ENCODE measurements around the gene PNRC2.

PNRC2 gene

GRCh38 chr1:23964235-23964668 lies 4.6 kb downstream of the PNRC2 start:
- TF ChIP-seq ZNF384 (IDR thresholded peaks at IDR 0.05) (no peak), ARNT (IDR thresholded peaks at IDR 0.05) (no peak), LEF1 (IDR thresholded peaks at IDR 0.05; ENCODE audit: borderline replicate concordance) (no peak), BHLHE40 (IDR thresholded peaks at IDR 0.05; ENCODE audit: borderline replicate concordance) (no peak)
- ChIA-PET POLR2A (interaction anchor here (0.6 to 2.4 kb wide), 6 partner anchors 8 to 79 kb away, joined by 3 to 14 read pairs (median 5); partner anchors contain the start of gene SRSF10), CTCF (interaction anchor here (0.6 to 1.1 kb wide), 2 partner anchors 40 to 77 kb away, joined by 3 to 8 read pairs; no protein-coding TSS in a partner anchor)
- DNase-seq (ENCODE audit: extremely low spot score), result no peak

- TF ChIP-seq ELF4 (IDR thresholded peaks at IDR 0.05) (no peak), L3MBTL2 (conservative IDR thresholded peaks at IDR 0.05) (no peak), CTBP1 (IDR thresholded peaks at IDR 0.05; ENCODE audit: borderline replicate concordance) (no peak), SUZ12 (IDR thresholded peaks at IDR 0.05) (no peak), FOXA1 (IDR thresholded peaks at IDR 0.05) (no peak), SP1 (IDR thresholded peaks at IDR 0.05) (no peak), HDGF (IDR thresholded peaks at IDR 0.05; ENCODE audit: borderline replicate concordance) (no peak), FOXK2 (IDR thresholded peaks at IDR 0.05) (no peak), PKNOX1 (IDR thresholded peaks at IDR 0.05) (no peak), BHLHE40 (IDR thresholded peaks at IDR 0.05; ENCODE audit: borderline replicate concordance) (no peak), FOXM1 (IDR thresholded peaks at IDR 0.05; ENCODE audit: borderline replicate concordance) (no peak), TARDBP (IDR thresholded peaks at IDR 0.05) (no peak), ZNF384 (IDR thresholded peaks at IDR 0.05) (no peak), NFRKB (IDR thresholded peaks at IDR 0.05) (no peak), LEF1 (IDR thresholded peaks at IDR 0.05; ENCODE audit: borderline replicate concordance) (no peak), ARNT (IDR thresholded peaks at IDR 0.05) (no peak)
- no peak for DNase-seq (ENCODE audit: extremely low spot score)
- POLR2A ChIA-PET, result interaction anchor here (2.4 kb wide), 1 partner anchor 15 kb away, joined by 14 read pairs; the partner anchor contains the start of gene SRSF10
- CTCF ChIA-PET, result interaction anchor here (0.6 to 1.1 kb wide), 2 partner anchors 39 to 77 kb away, joined by 3 to 8 read pairs; no protein-coding TSS in a partner anchor
Observed at GRCh38 chr1:23964790-23965740, 5.4 kb downstream of the PNRC2 start.

GRCh38 chr1:23966973-23967493 lies 7.4 kb downstream of the PNRC2 start:
- DNase-seq (ENCODE audit: extremely low spot score), result no peak
- ChIA-PET POLR2A (interaction anchor here (2.0 kb wide), 1 partner anchor 13 kb away, joined by 8 read pairs; the partner anchor contains the start of gene SRSF10), CTCF (interaction anchor here (0.6 kb wide), 1 partner anchor 425 kb away, joined by 4 read pairs; no protein-coding TSS in a partner anchor)
- TF ChIP-seq FOXA1 (IDR thresholded peaks at IDR 0.05) (no peak), HDGF (IDR thresholded peaks at IDR 0.05; ENCODE audit: borderline replicate concordance) (no peak), L3MBTL2 (conservative IDR thresholded peaks at IDR 0.05) (no peak), ZNF384 (IDR thresholded peaks at IDR 0.05) (no peak), LEF1 (IDR thresholded peaks at IDR 0.05; ENCODE audit: borderline replicate concordance) (no peak), CTBP1 (IDR thresholded peaks at IDR 0.05; ENCODE audit: borderline replicate concordance) (no peak), SUZ12 (IDR thresholded peaks at IDR 0.05) (no peak), NFRKB (IDR thresholded peaks at IDR 0.05) (no peak), PKNOX1 (IDR thresholded peaks at IDR 0.05) (no peak), ARNT (IDR thresholded peaks at IDR 0.05) (no peak), FOXM1 (IDR thresholded peaks at IDR 0.05; ENCODE audit: borderline replicate concordance) (no peak), FOXK2 (IDR thresholded peaks at IDR 0.05) (no peak), TARDBP (IDR thresholded peaks at IDR 0.05) (no peak), ELF4 (IDR thresholded peaks at IDR 0.05) (no peak), BHLHE40 (IDR thresholded peaks at IDR 0.05; ENCODE audit: borderline replicate concordance) (no peak), SP1 (IDR thresholded peaks at IDR 0.05) (no peak)

GRCh38 chr1:23967871-23968270 lies 8.2 kb downstream of the PNRC2 start:
- ChIA-PET CTCF (interaction anchor here (0.6 kb wide), 1 partner anchor 424 kb away, joined by 4 read pairs; no protein-coding TSS in a partner anchor), POLR2A (interaction anchor here (0.8 to 2.0 kb wide), 3 partner anchors 8 to 59 kb away, joined by 3 to 8 read pairs (median 5); partner anchors contain the start of genes PNRC2 and SRSF10)
- TF ChIP-seq ARNT (IDR thresholded peaks at IDR 0.05) (no peak), LEF1 (IDR thresholded peaks at IDR 0.05; ENCODE audit: borderline replicate concordance) (no peak), FOXM1 (IDR thresholded peaks at IDR 0.05; ENCODE audit: borderline replicate concordance) (no peak), ELF4 (IDR thresholded peaks at IDR 0.05) (no peak), SP1 (IDR thresholded peaks at IDR 0.05) (no peak), TARDBP (IDR thresholded peaks at IDR 0.05) (no peak), HDGF (IDR thresholded peaks at IDR 0.05; ENCODE audit: borderline replicate concordance) (no peak), PKNOX1 (IDR thresholded peaks at IDR 0.05) (no peak), SUZ12 (IDR thresholded peaks at IDR 0.05) (no peak), CTBP1 (IDR thresholded peaks at IDR 0.05; ENCODE audit: borderline replicate concordance) (no peak), NFRKB (IDR thresholded peaks at IDR 0.05) (no peak), FOXA1 (IDR thresholded peaks at IDR 0.05) (no peak), L3MBTL2 (conservative IDR thresholded peaks at IDR 0.05) (no peak), FOXK2 (IDR thresholded peaks at IDR 0.05) (no peak), ZNF384 (IDR thresholded peaks at IDR 0.05) (no peak), BHLHE40 (IDR thresholded peaks at IDR 0.05; ENCODE audit: borderline replicate concordance) (no peak)
- no peak for DNase-seq (ENCODE audit: extremely low spot score)

Data from HEK293T (cell line).